Mesenchymal stem cell (in vitro differentiated cells and primary cell): ENCODE results near the gene MYO9B.
A peak's percentile ranks its signal among the peaks of the same experiment; 100 is the strongest.

Experiments
- DNase-seq: peaks from one replicate; pipeline ENCODE4 v3.0.0-alpha.2; 2013
- H2AFZ ChIP-seq: one replicate; pipeline ENCODE4 v1.6.1; 2013; ENCODE audit warnings: low read depth, mild to moderate bottlenecking, control low read depth, inconsistent platforms, low read length, moderate library complexity
- H2AK5ac ChIP-seq: 2 replicates; pipeline ENCODE4 v1.6.1; 2013; ENCODE audit warnings: low read length, moderate library complexity, mild to moderate bottlenecking, inconsistent platforms; ENCODE audit not compliant: severe bottlenecking
- H2BK120ac ChIP-seq: one replicate; pipeline ENCODE4 v1.6.1; 2013; ENCODE audit warnings: low read depth, mild to moderate bottlenecking, inconsistent platforms, low read length, moderate library complexity
- H2BK12ac ChIP-seq, 2 experiments: one replicate each; pipeline ENCODE4 v1.6.1; 2013; ENCODE audit warnings: inconsistent platforms in 2 of 2, low read length in 2 of 2, mild to moderate bottlenecking in 2 of 2, moderate library complexity in 2 of 2, control low read depth in 1 of 2
- H2BK15ac ChIP-seq: one replicate; pipeline ENCODE4 v1.6.1; 2013; ENCODE audit warnings: mild to moderate bottlenecking, low read depth, inconsistent platforms; ENCODE audit not compliant: poor library complexity, severe bottlenecking
- H2BK5ac ChIP-seq: 2 replicates; pipeline ENCODE4 v1.6.1; 2013; ENCODE audit warnings: low read depth, mild to moderate bottlenecking, low read length, control low read depth, inconsistent platforms; ENCODE audit not compliant: poor library complexity, severe bottlenecking
- H3K14ac ChIP-seq, 2 experiments: one replicate each; pipeline ENCODE4 v1.6.1; 2013; ENCODE audit warnings: inconsistent platforms in 2 of 2, low read length in 2 of 2, control low read depth in 1 of 2, mild to moderate bottlenecking in 1 of 2, moderate library complexity in 1 of 2
- H3K18ac ChIP-seq, 2 experiments: one replicate each; pipeline ENCODE4 v1.6.1; 2013; ENCODE audit warnings: inconsistent platforms in 2 of 2, low read length in 2 of 2, control low read depth in 1 of 2, low read depth in 1 of 2, mild to moderate bottlenecking in 1 of 2
- H3K23ac ChIP-seq, 2 experiments: one replicate each; pipeline ENCODE4 v1.6.1; 2013; ENCODE audit warnings: inconsistent platforms in 2 of 2, low read length in 2 of 2, mild to moderate bottlenecking in 2 of 2, moderate library complexity in 2 of 2, control low read depth in 1 of 2
- H3K27ac ChIP-seq: 2 replicates; pipeline ENCODE4 v1.5.1; 2013; ENCODE audit warnings: mild to moderate bottlenecking, moderate library complexity, low read length, control low read depth, inconsistent platforms; ENCODE audit not compliant: poor library complexity, severe bottlenecking
- H3K27me3 ChIP-seq, 2 experiments: 2 replicates each; pipeline versions ENCODE4 v1.6.1 to v1.7.0; 2013; ENCODE audit warnings: low read length in 2 of 2, mild to moderate bottlenecking in 2 of 2, moderate library complexity in 2 of 2, control low read depth in 1 of 2, inconsistent platforms in 1 of 2; ENCODE audit not compliant: control insufficient read depth in 1 of 2, insufficient read depth in 1 of 2
- H3K36me3 ChIP-seq, 2 experiments: 2 replicates each; pipeline versions ENCODE4 v1.6.1 to v1.7.0; 2013; ENCODE audit warnings: low read length in 2 of 2, control low read depth in 1 of 2, inconsistent platforms in 1 of 2, low read depth in 1 of 2, mild to moderate bottlenecking in 1 of 2; ENCODE audit not compliant: insufficient read depth in 2 of 2, control insufficient read depth in 1 of 2
- H3K4ac ChIP-seq, 2 experiments: one replicate each; pipeline ENCODE4 v1.6.1; 2013; ENCODE audit warnings: inconsistent platforms in 2 of 2, low read length in 2 of 2, mild to moderate bottlenecking in 2 of 2, moderate library complexity in 2 of 2, control low read depth in 1 of 2, low read depth in 1 of 2
- H3K4me1 ChIP-seq: 2 replicates; pipeline ENCODE4 v1.6.1; 2013; ENCODE audit warnings: low read depth, low read length, control low read depth; ENCODE audit not compliant: control insufficient read depth, insufficient read depth
- H3K4me2 ChIP-seq: 2 replicates; pipeline ENCODE4 v1.6.1; 2013; ENCODE audit warnings: low read length, mild to moderate bottlenecking, inconsistent platforms; ENCODE audit not compliant: poor library complexity, severe bottlenecking
- H3K4me3 ChIP-seq, 2 experiments: 2 replicates each; pipeline versions ENCODE4 v1.5.1 to v1.7.0; 2013; ENCODE audit warnings: low read length in 2 of 2, mild to moderate bottlenecking in 2 of 2, control low read depth in 1 of 2, low read depth in 1 of 2; ENCODE audit not compliant: insufficient read depth in 1 of 2
- H3K79me1 ChIP-seq: replicated peaks from 2 replicates; pipeline ENCODE4 v1.6.1; 2013; ENCODE audit warnings: mild to moderate bottlenecking, control low read depth, low read length, inconsistent platforms; ENCODE audit not compliant: poor library complexity, severe bottlenecking
- H3K9ac ChIP-seq: 2 replicates; pipeline ENCODE4 v1.7.0; 2013; ENCODE audit warnings: mild to moderate bottlenecking, low read length, moderate library complexity
- H3K9me3 ChIP-seq: 2 replicates; pipeline ENCODE4 v1.7.0; 2013; ENCODE audit warnings: mild to moderate bottlenecking, low read length; ENCODE audit not compliant: control insufficient read depth
- H4K8ac ChIP-seq: one replicate; pipeline ENCODE4 v1.6.1; 2013; ENCODE audit warnings: inconsistent platforms, mild to moderate bottlenecking, low read length, moderate library complexity
- H4K91ac ChIP-seq: one replicate; pipeline ENCODE4 v1.6.1; 2013; ENCODE audit warnings: mild to moderate bottlenecking, low read length, inconsistent platforms
- WGBS: methylation state at CpG from one replicate; pipeline ENCODE4 v1.1.7; 2013; ENCODE audit warnings: mixed read lengths; 5-methylcytosine and 5-hydroxymethylcytosine counted together

MYO9B gene

DNA sequence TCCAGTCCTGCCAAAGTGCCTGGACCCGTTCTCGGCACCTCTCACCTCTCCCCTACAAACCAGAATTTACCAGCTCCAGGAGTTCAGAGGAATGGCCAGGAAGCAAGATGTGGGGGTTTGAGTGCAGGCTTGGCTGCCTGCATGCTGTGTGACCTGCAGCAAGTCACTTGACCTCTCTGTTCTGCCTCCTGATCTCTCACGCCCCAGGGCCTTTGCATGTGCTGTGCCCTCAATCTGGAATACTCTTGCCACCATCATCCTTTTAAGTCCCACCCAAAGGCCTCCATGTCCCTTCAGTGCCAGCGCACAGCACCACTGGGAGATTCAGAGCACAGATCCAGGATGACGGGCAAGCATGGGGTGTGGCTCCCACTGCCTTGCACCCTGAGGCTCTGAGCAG, 43.4 kb downstream of the MYO9B start:
- Histone ChIP-seq H3K9me3 (no peaks in the 10 kb centered on the region), H3K4me1 (peaks cover 19% of the 10 kb centered on the region), H4K91ac (peak overlapping the region; percentile 54), H3K36me3 (peaks cover 44 to 48% of the 10 kb centered on the region in 2 experiments), H3K18ac (no peak overlapping the region), H2AFZ (no peak overlapping the region), H2BK5ac (no peak overlapping the region), H4K8ac (no peak overlapping the region), H3K23ac (no peak overlapping the region), H2BK15ac (no peak overlapping the region), H2AK5ac (no peak overlapping the region), H3K79me1 (peaks cover 58% of the 10 kb centered on the region), H2BK12ac (no peak overlapping the region), H3K4me3 (no peak overlapping the region), H3K4ac (no peak overlapping the region), H2BK120ac (no peak overlapping the region), H3K27ac (no peak overlapping the region), H3K27me3 (no peaks in the 10 kb centered on the region), H3K9ac (no peak overlapping the region), H3K4me2 (no peak overlapping the region), H3K14ac (no peak overlapping the region)
- DNase-seq = no peak
- 88% methylated on average over 3 of the region's 5 CpGs for WGBS

DNA sequence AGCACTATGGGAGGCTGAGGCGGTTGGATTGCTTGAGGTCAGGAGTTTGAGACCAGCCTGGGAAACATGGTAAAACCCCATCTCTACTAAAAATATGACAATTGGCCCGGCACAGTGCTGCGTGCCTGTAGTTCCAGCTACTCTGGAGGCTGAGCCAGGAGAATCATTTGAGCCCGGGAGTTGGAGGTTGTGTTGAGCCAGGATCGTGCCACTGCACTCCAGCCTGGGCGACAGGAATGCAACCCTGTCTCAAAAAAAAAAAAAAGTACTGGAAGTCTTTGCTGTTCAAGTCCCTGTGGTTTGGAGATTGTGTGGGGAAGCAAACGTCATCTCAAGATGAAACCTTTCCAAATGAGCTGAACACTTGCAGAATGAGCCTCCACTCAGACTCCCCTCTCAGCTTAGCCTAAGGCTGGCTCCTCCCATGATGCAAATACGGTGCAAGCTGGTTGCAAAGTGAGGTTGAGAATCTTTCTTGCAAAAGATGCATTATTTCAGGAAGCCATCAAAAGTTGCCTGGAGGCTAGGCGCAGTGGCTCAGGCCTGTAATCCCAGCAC, 46.2 kb downstream of the MYO9B start:
- Histone ChIP-seq H3K27me3 (no peaks in the 10 kb centered on the region), H2BK12ac (no peak overlapping the region), H3K27ac (no peak overlapping the region), H3K4me2 (no peak overlapping the region), H3K4ac (no peak overlapping the region), H2BK5ac (no peak overlapping the region), H3K4me3 (no peak overlapping the region), H2AK5ac (no peak overlapping the region), H4K91ac (no peak overlapping the region), H2BK15ac (no peak overlapping the region), H3K9me3 (no peaks in the 10 kb centered on the region), H2BK120ac (no peak overlapping the region), H3K9ac (no peak overlapping the region), H3K14ac (no peak overlapping the region), H3K79me1 (peaks cover 46% of the 10 kb centered on the region), H3K36me3 (peaks cover 30 to 32% of the 10 kb centered on the region in 2 experiments), H2AFZ (no peak overlapping the region), H3K4me1 (peaks cover 21% of the 10 kb centered on the region), H3K23ac (no peak overlapping the region), H4K8ac (no peak overlapping the region), H3K18ac (no peak overlapping the region)
- WGBS = 98% methylated on average over 7 of the region's 9 CpGs
- DNase-seq = peak; percentile 41

DNA sequence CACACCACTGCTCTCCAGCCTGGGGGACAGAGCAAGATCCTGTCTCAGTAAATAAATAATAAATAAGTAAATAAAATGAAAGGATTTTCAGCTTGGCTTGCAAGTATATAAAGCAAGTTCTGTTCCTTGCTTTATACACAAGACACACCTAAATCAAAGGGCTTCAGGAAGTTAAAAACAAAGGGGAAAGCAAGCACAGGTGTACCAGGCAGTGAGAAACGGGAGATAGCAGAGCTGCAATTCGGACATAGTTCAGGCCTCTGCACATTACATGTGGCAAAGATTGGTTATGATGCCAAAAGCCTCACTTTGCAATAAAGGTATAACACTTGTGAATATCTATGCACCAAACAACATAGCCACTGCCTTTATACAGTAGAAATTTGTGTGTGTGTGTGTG, 47.5 kb downstream of the MYO9B start:
- H3K27me3 ChIP-seq = no peaks in the 10 kb centered on the region
- no peak overlapping the region for H3K9ac ChIP-seq
- H3K14ac ChIP-seq = no peak overlapping the region
- no peak overlapping the region for H3K4me3 ChIP-seq
- no peak overlapping the region for H3K23ac ChIP-seq
- no peak overlapping the region for H2AK5ac ChIP-seq
- no peak overlapping the region for H2AFZ ChIP-seq
- no peak for DNase-seq
- H3K18ac ChIP-seq = no peak overlapping the region
- H2BK12ac ChIP-seq = no peak overlapping the region
- H3K4me1 ChIP-seq = peaks cover 17% of the 10 kb centered on the region
- no peak overlapping the region for H2BK5ac ChIP-seq
- no peak overlapping the region for H3K4me2 ChIP-seq
- WGBS = 100% methylated on average over 2 of the region's 2 CpGs
- H2BK120ac ChIP-seq = no peak overlapping the region
- H3K9me3 ChIP-seq = no peaks in the 10 kb centered on the region
- no peak overlapping the region for H4K91ac ChIP-seq
- no peak overlapping the region for H2BK15ac ChIP-seq
- H4K8ac ChIP-seq = no peak overlapping the region
- H3K36me3 ChIP-seq = peaks cover 31 to 34% of the 10 kb centered on the region in 2 experiments
- no peak overlapping the region for H3K27ac ChIP-seq
- peaks cover 48% of the 10 kb centered on the region for H3K79me1 ChIP-seq
- no peak overlapping the region for H3K4ac ChIP-seq

DNA sequence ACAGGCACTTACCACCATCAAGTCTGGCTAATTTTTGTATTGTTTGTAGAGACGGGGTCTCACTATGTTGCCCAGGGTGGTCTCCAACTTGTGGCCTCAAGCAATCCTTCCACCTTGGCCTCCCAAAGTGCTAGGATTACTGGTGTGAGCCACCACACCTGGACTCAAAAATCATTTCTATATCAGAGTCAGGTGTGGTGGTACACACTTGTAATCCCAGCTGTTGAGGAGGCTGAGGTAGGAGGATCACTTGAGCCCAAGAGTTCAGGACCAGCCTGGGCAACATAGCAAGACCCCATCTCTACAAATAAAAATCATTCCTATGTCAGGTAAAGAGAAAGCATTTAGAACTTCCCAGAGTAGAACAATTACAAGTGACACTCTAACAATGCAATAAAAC, 48.4 kb downstream of the MYO9B start:
- no peak for DNase-seq

More for the DNA sequence above, 48.4 kb downstream of the MYO9B start:
- Histone ChIP-seq H3K4ac (no peak overlapping the region), H2BK120ac (no peak overlapping the region), H3K36me3 (peaks cover 37 to 40% of the 10 kb centered on the region in 2 experiments), H3K27me3 (no peaks in the 10 kb centered on the region), H4K91ac (no peak overlapping the region), H2AFZ (no peak overlapping the region), H3K4me2 (no peak overlapping the region), H3K9ac (no peak overlapping the region), H3K27ac (no peak overlapping the region), H3K23ac (no peak overlapping the region), H3K14ac (no peak overlapping the region), H2BK5ac (no peak overlapping the region), H4K8ac (no peak overlapping the region), H3K4me3 (no peak overlapping the region), H3K79me1 (peaks cover 49% of the 10 kb centered on the region), H2BK15ac (no peak overlapping the region), H2AK5ac (no peak overlapping the region), H3K4me1 (peaks cover 15% of the 10 kb centered on the region), H3K9me3 (no peaks in the 10 kb centered on the region), H3K18ac (no peak overlapping the region), H2BK12ac (no peak overlapping the region)
- 100% methylated on average over 1 of the region's 1 CpG for WGBS
